Activated naive CD8-positive, alpha-beta T cell treated with anti-CD3 and anti-CD28 coated beads, Interleukin-2, amount 50 U/mL, for 16 hours (primary cell): ENCODE measurements around the gene KY.

ENCODE experiments used
- DNase-seq: peaks from one replicate; pipeline ENCODE4 v3.0.0-alpha.2; 2020; ENCODE audit warnings: low read depth, low spot score

The KY gene, protein sequence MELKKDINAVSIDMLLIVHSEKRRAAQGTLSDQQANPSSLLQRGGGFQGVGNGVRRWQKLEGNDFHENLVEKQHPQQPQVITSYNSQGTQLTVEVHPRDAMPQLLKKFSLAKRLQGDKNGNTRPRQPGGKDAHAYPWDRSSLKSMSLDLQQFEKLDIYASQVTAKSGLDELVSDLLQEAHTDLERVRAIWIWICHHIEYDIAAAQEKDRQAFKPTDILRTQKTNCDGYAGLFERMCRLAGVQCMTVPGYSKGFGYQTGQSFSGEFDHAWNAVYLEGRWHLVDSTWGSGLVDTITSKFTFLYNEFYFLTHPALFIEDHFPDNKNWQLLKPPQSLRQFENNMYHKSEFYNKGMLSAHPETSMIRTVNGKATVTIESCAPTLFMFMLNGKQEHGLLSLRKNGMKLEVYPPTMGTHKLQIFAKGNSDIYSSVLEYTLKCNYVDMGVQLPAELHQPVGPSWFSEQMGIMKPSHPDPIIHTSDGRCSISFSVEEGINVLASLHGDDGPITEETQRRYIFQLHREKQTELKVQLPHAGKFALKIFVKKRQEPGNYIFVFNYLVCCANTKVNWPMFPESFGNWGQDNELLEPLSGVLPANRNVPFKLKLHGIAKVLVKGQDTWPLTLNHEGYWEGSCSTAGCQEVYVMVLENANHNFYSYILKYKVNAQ

GRCh38 chr3:134650431-134651346 is at the start of gene KY:
TSS of gene KY (minus strand) at chr3:134651022. CDS start at chr3:134650960, 62 bp downstream.
- no peak for DNase-seq

GRCh38 chr3:134699721-134700120 is 48.9 kb upstream of the KY start:
- DNase-seq = no peak

DNA sequence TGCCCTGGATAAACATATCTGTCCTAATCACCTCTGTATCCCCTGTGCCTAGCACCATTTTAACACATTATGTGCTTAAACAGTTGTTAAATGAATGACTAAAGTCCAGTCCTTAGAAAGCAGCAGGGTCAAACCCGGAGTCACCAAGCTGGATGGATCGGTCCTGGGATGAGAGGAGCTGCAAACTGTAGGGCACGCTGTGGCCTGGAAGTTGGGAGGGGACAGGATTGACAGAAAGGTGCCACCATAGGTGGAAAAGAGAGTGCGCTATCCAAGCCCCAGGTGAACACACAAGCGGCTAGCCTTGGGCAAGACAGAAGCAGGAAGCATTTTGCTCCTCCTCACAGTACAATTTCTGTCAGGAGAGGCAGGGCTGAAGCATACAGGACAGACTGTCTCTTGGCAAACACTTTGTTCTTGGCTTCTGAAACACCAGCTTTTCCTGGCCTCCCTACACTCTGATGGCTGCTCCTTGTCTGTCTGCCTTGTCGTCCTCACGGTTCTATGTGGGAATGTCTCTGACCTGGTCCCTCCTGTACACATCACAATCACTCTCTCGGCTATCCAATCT is 48.4 kb upstream of the KY start:
- DNase-seq = no peak

GRCh38 chr3:134697830-134698689 is 47.2 kb upstream of the KY start:
- no peak for DNase-seq

- DNase-seq = no peak
These were observed 45.3 kb upstream of the KY start for GRCh38 chr3:134696155-134696554.

GRCh38 chr3:134694946-134695543 is 44.2 kb upstream of the KY start:
- DNase-seq = no peak

GRCh38 chr3:134694466-134694865 is 43.6 kb upstream of the KY start:
- DNase-seq = no peak

DNA sequence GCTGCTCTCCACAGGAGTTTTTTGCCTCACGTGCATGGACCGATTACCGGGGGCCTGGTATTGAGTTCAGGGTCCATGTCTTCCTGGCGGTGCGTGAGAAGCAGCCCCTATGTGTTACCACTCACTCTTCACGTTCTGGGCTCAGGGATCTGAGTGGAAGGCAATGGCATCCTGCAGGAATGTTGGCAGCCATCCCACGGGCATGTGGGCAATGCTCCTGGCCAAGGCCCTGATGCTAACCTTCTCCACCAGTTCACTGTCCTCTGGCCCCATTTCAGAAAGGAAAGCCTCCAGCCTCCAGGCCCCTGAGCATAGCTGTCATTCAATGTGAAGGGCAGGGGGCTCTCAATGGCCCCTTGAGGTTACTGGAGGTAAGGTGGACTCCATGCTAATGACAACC is 43.0 kb upstream of the KY start:
- DNase-seq = no peak

DNA sequence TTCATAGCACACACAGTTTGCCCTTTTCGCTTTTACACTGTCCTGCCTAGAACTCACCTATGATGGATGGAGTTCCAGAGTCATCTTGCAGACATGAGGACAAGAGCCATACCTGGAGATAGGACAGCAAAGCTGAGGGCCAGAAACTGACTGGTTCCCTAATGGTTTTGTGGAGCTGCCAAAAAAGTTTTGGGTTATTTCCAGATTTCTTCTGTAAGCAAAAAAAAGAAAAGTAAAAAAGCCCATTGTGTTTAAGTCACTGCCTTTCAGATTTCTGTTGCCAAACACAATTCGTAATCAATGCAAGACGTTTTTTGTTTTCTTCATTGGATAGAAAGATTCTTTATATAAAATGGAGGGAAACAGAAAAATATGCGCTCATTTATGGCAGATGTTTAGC is 42.4 kb upstream of the KY start:
- DNase-seq = no peak

- DNase-seq = no peak
These were observed 39.4 kb upstream of the KY start for GRCh38 chr3:134690226-134690625.

DNA sequence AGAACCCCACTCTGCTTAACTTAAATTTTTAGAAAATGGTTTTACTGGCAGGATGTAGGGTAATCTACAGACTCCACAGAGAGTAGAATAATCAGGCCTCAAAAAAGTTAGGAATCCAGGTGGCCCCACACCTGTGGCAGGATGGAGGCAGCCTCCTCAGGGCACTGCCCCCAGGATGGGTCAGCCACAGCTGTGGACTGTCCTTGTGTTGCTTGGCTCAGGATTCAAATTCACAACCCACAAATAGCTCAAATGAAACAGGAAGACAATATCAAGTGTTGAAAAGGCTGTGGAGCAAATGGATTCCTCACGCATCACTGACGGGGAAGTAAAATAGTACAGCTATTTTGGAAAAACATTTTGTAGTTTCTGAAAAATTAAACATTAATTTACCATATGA is 36.8 kb upstream of the KY start:
- DNase-seq = no peak

DNA sequence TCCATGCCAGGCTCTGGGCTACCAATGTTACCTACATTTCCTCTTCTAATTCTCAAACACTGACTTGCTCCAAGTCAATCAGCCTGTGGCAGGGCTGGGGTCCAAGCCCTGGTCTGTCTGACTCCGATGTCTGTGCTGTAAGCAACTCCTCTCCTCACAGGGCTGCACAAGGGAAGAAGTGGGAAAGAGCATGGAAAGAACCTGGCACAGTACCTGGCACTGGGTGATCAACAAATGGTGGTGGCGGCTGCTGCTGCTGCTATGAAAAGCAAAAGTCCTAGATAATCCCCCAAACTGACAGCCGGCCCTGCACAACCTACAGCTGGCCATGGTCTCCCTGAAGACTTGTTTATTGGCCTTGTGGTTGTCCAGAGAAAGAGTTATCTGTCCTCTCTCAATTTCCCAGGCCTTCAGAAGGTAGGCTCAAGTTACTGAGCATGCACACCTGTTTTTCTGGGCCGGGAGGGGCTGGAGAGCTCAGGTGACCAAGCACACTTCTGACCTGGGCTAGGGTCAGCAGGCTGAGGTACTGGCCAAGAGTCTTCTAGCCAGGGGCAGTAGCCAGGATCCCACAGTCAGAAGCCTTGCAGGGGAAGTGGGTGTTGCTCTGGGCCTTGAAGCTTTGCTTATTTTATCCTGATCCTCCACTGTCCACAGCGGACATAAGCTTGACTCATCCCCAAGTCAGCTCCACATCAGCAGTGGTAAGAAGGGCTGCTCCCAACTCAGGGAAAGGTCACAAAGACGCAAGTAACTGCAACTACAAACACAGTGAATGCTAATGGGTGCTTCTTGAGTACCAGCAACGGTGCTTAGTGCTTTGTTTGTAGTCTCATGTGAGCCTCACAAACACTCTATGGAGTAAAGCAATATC is 35.3 kb upstream of the KY start:
- no peak for DNase-seq

DNA sequence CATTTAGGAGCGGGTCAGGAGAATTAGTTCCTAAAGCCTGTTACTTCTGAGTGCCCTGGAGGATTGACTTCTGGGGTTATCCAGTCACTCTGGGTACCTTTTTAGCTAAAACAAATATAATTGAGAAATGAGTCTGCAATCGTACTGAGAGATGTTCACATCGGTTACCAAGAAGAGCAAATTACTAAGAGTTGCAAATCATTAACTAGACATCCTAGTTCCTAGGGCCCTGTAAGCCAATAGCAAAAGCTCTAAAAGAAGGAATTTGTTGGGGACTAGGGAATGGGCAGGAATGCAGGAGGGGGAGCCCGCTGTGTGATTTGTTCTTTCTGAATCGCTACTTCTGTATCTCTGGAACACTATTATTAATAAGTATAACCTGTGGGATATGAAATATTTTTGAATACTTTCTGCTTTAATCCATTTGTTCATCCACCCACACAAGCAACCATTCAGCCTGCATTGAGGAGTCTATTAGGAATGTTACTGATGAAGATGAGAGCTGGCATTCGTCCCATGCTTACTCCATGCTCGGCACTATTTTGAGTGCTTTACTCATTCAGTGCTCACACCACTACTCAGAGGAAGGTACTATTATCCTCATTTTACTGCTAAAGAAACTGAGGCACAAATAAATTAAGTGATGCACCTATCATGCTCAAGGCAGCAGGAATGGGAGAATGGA is 31.5 kb upstream of the KY start:
- DNase-seq = no peak

GRCh38 chr3:134681522-134681900 is 30.7 kb upstream of the KY start:
- no peak for DNase-seq

GRCh38 chr3:134680796-134681521 is 30.1 kb upstream of the KY start:
- no peak for DNase-seq

- DNase-seq = no peak
These were observed 27.1 kb upstream of the KY start for GRCh38 chr3:134677987-134678308.

GRCh38 chr3:134677196-134677986 is 26.6 kb upstream of the KY start:
- no peak for DNase-seq
